ENCODE results near the gene DNPEP.

DNPEP gene

GRCh38 chr2:219387306-219388120 lies at the start of gene DNPEP:
DNPEP (minus strand) TSS chr2:219387912; CDS start chr2:219387794, 118 bp downstream.
- peak; percentile 84 for DNase-seq

DNA sequence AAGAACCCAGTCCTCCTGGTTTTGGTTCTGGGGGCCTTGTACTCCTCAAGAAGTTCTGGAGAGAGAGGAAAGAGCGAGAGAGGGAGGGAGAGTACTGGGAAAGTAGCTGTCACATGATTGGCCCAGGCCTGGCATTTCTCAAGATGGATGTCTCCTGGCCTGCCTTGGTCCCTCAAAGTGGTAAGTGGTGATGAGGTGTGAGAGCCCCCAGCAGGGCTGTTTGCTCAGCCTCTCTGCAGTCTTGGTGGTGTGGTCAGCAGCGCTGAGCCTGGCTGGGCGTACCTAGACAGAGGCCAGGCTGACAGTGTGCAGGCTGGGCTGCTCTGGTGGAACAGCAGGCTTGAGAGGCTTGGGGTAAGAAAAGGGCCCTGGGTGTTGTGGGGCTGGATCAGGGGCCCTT lies 49.4 kb upstream of the DNPEP start:
- no peak for DNase-seq

DNA sequence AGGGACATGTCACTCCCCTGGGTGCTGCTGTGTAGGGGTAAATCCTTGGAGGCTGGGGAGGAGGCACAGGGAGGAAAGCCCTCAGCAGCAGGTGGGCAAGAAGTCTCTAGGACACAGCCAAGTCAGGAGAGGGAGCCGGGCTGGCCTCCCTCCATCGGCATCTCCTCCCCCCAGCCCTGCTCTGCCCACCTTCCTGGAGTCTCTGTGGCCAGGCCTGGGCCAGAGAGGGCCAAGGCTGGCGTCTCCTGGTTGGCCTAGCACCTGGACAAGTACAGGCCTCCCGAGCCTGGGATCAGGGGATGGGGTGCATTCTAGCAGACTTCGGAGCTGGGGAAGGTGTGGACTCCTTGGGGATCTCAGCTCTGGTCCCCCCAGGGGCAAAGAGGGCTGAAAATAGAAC lies 48.8 kb upstream of the DNPEP start:
- DNase-seq = no peak

DNA sequence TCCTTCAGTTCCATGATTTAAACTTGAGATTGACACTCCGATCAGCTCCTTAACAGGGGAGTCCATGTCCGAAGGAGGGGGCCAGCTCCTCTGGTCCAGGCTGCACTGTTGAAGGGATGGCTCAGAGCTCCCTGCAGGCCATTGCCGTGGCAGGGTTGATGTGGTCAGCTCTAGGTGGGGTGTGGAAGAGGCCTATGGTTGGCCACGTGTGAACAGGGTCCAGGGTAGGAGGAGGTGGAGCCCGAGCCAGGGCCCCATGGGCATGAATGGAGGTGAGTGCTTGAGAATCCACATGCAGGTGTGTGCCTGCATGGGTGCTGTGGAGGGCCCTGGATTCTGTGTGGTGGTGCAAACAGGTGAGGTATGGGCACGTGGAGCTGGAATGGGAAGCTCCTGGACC lies 48.0 kb upstream of the DNPEP start:
- no peak for DNase-seq

DNA sequence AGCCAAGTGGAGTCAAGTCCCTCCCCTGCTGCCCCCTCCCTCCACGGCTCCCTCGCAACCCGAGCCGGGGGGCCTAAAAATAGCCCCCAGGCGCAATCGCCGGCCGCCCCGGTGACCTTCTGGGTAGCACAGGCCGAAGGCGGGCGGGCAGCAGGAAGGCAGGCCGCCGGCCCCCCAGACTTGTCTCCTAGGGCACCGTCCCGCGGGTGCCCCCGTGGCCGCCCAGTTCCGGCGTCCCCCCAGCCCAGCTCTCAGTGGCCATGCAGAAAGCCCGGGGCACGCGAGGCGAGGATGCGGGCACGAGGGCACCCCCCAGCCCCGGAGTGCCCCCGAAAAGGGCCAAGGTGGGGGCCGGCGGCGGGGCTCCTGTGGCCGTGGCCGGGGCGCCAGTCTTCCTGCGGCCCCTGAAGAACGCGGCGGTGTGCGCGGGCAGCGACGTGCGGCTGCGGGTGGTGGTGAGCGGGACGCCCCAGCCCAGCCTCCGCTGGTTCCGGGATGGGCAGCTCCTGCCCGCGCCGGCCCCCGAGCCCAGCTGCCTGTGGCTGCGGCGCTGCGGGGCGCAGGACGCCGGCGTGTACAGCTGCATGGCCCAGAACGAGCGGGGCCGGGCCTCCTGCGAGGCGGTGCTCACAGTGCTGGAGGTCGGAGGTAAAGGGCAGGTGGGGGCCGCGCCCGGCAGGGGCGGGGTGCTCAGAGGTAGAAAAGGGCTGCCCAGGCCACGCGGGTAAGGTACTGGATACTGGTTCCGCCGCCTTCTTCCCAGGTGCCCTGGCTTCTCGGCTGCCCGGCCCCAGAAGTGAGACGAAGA lies 47.2 kb upstream of the DNPEP start, which contains the start of gene SPEG:
SPEG (plus strand) TSS at position 126 of the 808 bp plus-strand sequence; CDS start at position 261, 135 bp downstream.
- DNase-seq = no peak

GRCh38 chr2:219434468-219434717 lies 46.7 kb upstream of the DNPEP start:
- DNase-seq = no peak

DNA sequence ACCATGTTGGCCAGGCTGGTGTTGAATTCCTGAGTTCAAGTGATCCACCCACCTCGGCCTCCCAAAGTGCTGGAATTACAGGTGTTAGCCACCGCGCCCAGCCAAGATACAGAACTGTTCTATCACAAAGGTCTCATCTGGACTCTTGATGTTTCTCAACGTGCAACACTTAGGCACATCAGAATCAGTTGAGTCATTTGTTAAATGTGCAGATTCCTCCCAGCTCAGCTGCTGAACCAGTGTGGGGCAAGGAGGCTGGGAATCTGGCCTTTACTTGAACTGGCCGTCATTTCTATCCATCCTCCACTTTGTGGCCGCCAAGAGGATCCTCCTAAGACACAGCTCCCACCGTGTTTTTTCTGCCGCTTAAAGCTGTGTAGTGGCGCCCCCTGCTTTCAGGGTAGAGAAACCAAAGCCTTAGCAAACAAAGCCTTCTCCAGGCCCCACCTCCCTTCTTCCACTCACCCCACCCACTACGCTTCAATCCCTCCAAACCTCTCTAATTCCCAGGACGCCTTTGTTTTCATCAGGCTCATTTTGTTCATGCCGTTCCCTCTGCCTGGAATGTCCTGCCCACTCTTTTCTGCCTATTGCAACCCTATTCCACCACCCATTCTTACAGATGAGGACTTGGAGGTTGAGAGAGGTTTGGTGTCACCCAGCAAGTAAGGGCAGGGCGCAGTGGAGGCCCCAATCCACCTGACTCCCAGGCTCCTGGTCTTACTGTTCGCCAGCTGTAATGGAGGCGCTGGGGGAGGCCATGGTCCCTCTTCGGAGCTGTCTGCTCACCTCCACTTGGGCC lies 46.2 kb upstream of the DNPEP start:
- peak; percentile 43 for DNase-seq

- peak; percentile 63 for DNase-seq
These were observed 43.2 kb upstream of the DNPEP start for GRCh38 chr2:219430633-219431615.

- no peak for DNase-seq
These were observed 42.4 kb upstream of the DNPEP start for GRCh38 chr2:219429958-219430606.

DNA sequence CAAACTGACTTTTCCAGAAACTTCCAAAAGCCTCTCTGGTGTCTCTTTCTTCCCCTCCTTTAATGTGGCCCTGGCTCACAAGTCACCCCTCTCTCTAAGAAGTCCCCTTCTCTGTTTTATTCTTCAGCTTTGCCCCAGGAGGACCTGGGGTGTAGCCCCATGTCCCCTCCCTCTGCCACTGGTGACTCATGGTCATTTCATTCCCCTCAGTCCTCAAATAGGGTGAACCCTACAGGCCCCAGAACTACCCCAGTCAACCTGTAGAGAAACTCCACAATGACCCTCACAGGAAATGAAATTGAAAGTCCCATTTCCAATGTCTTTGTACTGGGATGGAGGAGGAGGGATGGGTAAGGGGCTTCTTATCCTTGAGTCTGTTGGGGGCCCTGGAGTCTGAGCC lies 40.8 kb upstream of the DNPEP start:
- DNase-seq = no peak

DNA sequence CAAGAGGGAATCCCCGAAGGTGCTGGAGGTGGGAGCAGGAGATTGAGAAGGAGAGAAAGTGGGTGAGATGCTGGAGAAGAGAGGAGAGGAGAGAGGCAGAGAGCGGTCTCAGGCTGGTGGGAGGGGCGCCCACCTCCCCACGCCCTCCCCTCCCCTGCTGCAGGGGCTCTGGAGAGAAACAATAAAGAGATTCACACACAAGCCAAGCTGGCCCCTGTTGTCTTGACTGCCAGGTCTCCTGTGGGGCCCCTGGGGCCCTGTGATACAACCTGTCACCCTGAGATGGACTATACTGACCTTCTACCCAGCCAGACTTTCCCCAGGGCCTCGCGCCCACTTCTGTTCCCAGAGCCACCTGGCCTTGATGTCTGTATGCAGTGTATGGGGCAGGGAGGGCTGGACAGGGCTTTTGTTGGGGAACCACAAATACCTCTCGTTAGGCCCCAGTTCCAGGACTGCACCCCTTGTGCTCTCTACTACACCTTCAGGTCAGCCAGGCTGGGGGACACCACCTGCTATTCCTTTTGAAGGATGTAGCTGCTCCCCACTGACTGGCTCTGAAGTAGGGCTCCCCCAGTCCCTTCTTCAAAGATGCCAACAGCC lies 38.9 kb upstream of the DNPEP start:
- no peak for DNase-seq

GRCh38 chr2:219426068-219426443 lies 38.3 kb upstream of the DNPEP start:
- DNase-seq = no peak

DNA sequence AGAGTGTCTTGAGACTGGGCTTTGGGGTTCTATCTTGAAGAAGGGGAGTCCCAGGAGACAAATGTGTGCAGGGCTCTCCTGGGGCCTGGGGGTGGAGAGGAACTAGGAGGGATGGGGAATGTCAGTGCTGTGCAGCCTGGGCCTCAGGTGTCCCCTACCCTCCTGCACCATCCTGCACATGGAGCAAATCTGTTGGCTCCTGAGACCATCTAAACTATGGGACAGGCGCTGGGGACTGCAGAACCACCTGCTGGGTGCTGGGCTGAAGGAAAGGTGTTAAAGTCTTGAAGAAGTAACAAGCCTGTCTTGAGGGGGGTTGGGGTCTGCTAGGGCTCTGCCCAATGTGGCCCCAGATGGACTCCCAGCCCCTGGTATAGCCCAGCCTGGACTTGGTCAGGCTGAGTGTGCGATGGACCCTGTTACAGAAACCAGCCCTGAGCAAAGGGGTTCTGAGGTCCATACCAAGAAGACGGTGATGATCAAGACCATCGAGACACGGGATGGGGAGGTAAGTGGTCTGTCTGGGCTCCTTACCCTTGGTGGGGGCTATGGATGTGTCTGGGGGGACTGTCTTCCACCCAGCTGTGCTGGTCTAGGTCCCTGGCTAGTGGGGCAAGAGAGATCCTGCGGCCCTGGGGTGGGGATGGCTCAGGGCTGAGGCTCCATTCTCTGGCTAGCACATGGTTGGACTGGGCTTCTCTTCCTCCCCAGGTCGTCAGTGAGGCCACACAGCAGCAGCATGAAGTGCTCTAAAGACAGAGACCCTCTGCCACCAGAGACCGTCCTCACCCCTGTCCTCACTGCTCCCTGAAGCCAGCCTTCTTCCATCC lies 37.7 kb upstream of the DNPEP start:
- DNase-seq = no peak

DNA sequence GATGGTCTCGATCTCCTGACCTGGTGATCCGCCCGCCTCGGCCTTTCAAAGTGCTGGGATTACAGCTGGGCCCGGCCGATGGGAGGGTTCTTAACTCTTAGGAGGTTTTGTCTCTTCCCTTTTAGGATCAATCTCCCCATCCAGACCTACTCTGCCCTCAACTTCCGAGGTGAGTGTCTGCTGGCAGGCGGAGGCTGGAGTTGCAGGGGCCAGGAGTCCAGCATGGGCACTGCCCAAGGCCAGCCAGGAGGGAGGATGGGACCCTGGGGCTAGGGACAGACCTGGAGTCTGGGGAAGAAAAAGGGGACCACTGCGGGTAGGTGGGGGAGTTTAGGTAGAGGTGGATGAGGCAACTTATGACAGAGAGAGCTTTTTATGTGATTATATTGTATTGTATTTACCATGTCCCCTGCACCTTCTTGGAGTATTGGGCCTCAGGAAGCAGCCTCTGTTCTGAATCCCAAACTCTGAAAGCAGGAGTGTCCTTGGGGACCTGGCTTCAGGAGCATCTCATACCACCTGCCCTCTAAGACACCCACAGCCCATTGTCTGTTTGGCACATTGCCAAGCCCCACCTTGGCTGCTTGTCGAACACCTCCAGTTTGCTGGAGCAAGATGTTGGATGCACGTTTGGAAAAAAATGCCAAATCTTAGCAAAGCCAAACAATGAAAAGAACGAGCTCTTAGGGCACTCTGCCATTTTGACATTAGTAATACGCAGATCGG lies 36.1 kb upstream of the DNPEP start:
- DNase-seq = no peak

DNA sequence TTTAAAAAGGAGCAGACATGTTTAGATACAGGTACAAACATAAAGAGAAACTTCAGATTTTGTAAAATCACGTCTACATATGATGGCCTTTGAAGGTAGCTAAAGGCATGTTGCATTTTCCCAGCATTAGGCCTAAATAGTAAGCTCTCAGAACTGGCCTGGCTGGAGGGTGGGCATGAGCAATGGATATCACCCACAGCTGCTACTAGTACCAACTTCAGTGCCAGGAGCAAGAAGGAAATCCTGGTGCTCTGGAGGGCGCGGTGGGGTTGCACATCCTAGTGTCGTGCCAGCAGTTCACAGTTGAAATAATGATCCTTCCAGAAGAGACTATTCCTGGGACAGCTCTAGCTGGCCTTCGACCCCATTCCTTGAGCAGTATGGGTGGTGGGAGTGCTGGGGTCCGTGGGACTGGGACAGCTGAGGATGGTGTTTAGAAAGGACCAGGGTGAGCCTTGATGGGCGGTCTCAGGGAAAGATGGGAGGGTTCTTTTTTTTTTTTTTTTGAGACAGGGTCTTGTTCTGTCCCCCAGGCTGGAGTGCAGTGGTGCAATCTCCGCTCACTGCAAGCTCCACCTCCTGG lies 35.3 kb upstream of the DNPEP start:
- no peak for DNase-seq

DNA sequence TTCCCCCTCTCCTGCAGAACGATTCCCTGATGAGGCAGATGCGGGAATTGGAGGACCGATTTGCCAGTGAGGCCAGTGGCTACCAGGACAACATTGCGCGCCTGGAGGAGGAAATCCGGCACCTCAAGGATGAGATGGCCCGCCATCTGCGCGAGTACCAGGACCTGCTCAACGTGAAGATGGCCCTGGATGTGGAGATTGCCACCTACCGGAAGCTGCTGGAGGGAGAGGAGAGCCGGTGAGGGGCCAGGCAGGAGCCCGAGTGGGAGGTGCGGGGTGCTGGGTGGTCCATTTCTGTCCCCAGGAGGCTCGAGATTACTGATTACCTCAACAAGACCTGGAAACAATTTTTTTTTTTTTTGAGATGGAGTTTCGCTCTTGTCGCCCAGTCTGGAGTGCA lies 33.6 kb upstream of the DNPEP start:
- no peak for DNase-seq

- no peak for DNase-seq
These were observed 33.0 kb upstream of the DNPEP start for GRCh38 chr2:219420687-219421086.

DNA sequence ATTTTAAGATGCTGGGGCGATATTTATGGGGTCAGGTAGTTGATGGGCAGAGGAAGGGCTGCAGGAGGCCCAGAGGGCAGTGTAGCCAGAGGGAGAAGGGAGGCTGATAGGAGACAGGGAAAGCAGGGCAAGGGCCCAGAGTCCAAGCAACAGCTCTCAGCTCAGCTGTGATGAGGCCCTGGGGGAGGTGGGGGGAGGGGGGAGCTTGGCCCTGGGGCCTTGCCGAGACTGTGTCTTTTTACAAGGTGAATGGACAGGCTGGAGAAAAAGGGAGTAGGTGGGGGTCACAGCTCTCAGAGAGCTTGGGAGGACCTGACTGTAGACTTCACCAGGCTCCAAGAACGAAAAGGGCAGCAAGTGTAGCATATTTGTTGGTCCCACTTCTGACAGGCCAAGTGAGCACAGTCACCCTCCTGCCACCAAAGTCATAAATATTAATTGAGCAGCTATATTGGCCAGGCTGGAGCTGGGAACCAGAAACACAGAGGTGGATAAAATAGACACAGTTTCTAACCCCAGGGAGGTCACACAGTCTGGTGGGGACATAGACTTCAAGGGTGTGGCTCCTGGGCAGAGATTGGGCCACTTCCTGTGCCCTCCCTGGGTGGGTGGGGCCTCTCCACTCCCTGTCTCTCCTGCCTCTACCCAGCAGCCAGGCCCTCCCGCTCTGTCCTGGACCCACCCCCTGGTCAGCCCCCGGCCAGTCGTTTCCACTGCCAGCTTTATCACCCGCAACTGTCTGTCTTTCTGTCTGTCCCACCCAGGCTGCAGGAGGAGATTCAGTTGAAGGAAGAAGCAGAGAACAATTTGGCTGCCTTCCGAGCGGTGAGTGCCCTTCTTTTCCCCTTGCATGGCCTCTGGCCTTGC lies 31.9 kb upstream of the DNPEP start:
- no peak for DNase-seq
